ENCODE measurements around the gene PUS7.

The PUS7 gene

GRCh38 chr7:105480931-105481330 is 41.1 kb downstream of the PUS7 start:
- TF ChIP-seq EZH2phosphoT487 (conservative IDR thresholded peaks at IDR 0.05; ENCODE audit: low read length): no peak
- TF ChIP-seq, protein P1, sequence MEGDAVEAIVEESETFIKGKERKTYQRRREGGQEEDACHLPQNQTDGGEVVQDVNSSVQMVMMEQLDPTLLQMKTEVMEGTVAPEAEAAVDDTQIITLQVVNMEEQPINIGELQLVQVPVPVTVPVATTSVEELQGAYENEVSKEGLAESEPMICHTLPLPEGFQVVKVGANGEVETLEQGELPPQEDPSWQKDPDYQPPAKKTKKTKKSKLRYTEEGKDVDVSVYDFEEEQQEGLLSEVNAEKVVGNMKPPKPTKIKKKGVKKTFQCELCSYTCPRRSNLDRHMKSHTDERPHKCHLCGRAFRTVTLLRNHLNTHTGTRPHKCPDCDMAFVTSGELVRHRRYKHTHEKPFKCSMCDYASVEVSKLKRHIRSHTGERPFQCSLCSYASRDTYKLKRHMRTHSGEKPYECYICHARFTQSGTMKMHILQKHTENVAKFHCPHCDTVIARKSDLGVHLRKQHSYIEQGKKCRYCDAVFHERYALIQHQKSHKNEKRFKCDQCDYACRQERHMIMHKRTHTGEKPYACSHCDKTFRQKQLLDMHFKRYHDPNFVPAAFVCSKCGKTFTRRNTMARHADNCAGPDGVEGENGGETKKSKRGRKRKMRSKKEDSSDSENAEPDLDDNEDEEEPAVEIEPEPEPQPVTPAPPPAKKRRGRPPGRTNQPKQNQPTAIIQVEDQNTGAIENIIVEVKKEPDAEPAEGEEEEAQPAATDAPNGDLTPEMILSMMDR (IDR thresholded peaks at IDR 0.05; ENCODE audit: insufficient read depth, low read length, poor library complexity, severe bottlenecking): no peak
- no peak overlapping the region for H2AFZ ChIP-seq (ENCODE audit: low read depth, low read length, severe bottlenecking)
- no peak overlapping the region for H3K4me2 ChIP-seq (ENCODE audit: low read depth, low read length, poor library complexity, severe bottlenecking)
- H3K36me3 ChIP-seq (ENCODE audit: low read length): peaks cover 22% of the 10 kb centered on the region
- H3K79me2 ChIP-seq (ENCODE audit: insufficient read depth, low read length): no peaks in the 10 kb centered on the region
- H3K9ac ChIP-seq (ENCODE audit: low read length): no peak overlapping the region
- no peaks in the 10 kb centered on the region for H3K9me3 ChIP-seq (ENCODE audit: insufficient read depth, low read length)
- no peaks in the 10 kb centered on the region for H3F3A ChIP-seq (ENCODE audit: insufficient read depth)
- H3K9me2 ChIP-seq (replicated peaks; ENCODE audit: insufficient read depth, low read length): no peaks in the 10 kb centered on the region
- H4K20me1 ChIP-seq (ENCODE audit: low read depth, low read length): no peaks in the 10 kb centered on the region
- no peak overlapping the region for H3K4me3 ChIP-seq (ENCODE audit: insufficient read depth, low read length, poor library complexity, severe bottlenecking)
- H3K27me3 ChIP-seq (ENCODE audit: low read length): no peaks in the 10 kb centered on the region
- no peak overlapping the region for H3K27ac ChIP-seq (ENCODE audit: low read depth, low read length)

- no peaks in the 10 kb centered on the region for H3K9me2 ChIP-seq (replicated peaks; ENCODE audit: insufficient read depth, low read length)
- H3K27me3 ChIP-seq (ENCODE audit: low read length): no peaks in the 10 kb centered on the region
- H3K36me3 ChIP-seq (ENCODE audit: low read length): peaks cover 22% of the 10 kb centered on the region
- H3K27ac ChIP-seq (ENCODE audit: low read depth, low read length): no peak overlapping the region
- no peaks in the 10 kb centered on the region for H3K9me3 ChIP-seq (ENCODE audit: insufficient read depth, low read length)
- no peak overlapping the region for H3K4me3 ChIP-seq (ENCODE audit: insufficient read depth, low read length, poor library complexity, severe bottlenecking)
- no peaks in the 10 kb centered on the region for H3K79me2 ChIP-seq (ENCODE audit: insufficient read depth, low read length)
- no peak overlapping the region for H3K9ac ChIP-seq (ENCODE audit: low read length)
- no peak overlapping the region for H3K4me2 ChIP-seq (ENCODE audit: low read depth, low read length, poor library complexity, severe bottlenecking)
- H2AFZ ChIP-seq (ENCODE audit: low read depth, low read length, severe bottlenecking): no peak overlapping the region
- H3F3A ChIP-seq (ENCODE audit: insufficient read depth): no peaks in the 10 kb centered on the region
- no peak for TF ChIP-seq EZH2phosphoT487 (conservative IDR thresholded peaks at IDR 0.05; ENCODE audit: low read length)
- TF ChIP-seq, protein P1 (IDR thresholded peaks at IDR 0.05; ENCODE audit: insufficient read depth, low read length, poor library complexity, severe bottlenecking): no peak
- H4K20me1 ChIP-seq (ENCODE audit: low read depth, low read length): no peaks in the 10 kb centered on the region
Observed at GRCh38 chr7:105478606-105479005, 43.5 kb downstream of the PUS7 start.

DNA sequence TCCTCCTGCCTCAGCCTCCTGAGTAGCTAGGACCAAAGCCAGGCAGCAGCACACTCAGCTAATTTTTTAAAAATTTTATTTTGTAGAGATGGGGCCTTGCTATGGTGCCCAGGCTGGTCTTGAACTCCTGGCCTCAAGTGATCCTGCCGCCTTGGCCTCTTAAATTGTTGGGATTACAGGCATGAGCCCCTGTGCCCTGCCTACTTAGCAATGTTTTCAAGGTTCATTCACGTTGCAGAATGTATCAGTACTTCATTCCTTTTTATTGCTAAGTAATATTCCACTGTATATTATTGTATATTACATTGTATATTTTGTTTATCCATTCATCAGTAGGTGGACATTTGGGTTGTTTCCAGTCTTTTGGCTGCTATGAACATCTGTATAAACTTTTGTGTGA is 44.2 kb downstream of the PUS7 start:
- Histone ChIP-seq H3K9me3 (ENCODE audit: insufficient read depth, low read length) (no peaks in the 10 kb centered on the region), H2AFZ (ENCODE audit: low read depth, low read length, severe bottlenecking) (no peak overlapping the region), H3F3A (ENCODE audit: insufficient read depth) (no peaks in the 10 kb centered on the region), H3K79me2 (ENCODE audit: insufficient read depth, low read length) (no peaks in the 10 kb centered on the region), H4K20me1 (ENCODE audit: low read depth, low read length) (no peaks in the 10 kb centered on the region), H3K4me3 (ENCODE audit: insufficient read depth, low read length, poor library complexity, severe bottlenecking) (no peak overlapping the region), H3K9ac (ENCODE audit: low read length) (no peak overlapping the region), H3K36me3 (ENCODE audit: low read length) (peaks cover 22% of the 10 kb centered on the region), H3K27ac (ENCODE audit: low read depth, low read length) (no peak overlapping the region), H3K9me2 (replicated peaks; ENCODE audit: insufficient read depth, low read length) (no peaks in the 10 kb centered on the region), H3K27me3 (ENCODE audit: low read length) (no peaks in the 10 kb centered on the region), H3K4me2 (ENCODE audit: low read depth, low read length, poor library complexity, severe bottlenecking) (no peak overlapping the region)
- TF ChIP-seq, protein P1 (IDR thresholded peaks at IDR 0.05; ENCODE audit: insufficient read depth, low read length, poor library complexity, severe bottlenecking): no peak
- TF ChIP-seq EZH2phosphoT487 (conservative IDR thresholded peaks at IDR 0.05; ENCODE audit: low read length): no peak

Measured in SU-DHL-6 (cell line).